ENCODE measurements around the gene BCAT1.
"Not testable (repeated sequence)": the region's sequence is repeated elsewhere in the genome, so short reads cannot be mapped to it uniquely, and the experiment has no call there.

BCAT1 gene

GRCh38 chr12:24926080-24926479 lies 22.8 kb downstream of the BCAT1 start:
- not testable (repeated sequence) for DNase-seq

GRCh38 chr12:24922090-24922489 lies 26.8 kb downstream of the BCAT1 start:
- DNase-seq = no peak

GRCh38 chr12:24921251-24922038 lies 27.5 kb downstream of the BCAT1 start:
- no peak for DNase-seq

DNA sequence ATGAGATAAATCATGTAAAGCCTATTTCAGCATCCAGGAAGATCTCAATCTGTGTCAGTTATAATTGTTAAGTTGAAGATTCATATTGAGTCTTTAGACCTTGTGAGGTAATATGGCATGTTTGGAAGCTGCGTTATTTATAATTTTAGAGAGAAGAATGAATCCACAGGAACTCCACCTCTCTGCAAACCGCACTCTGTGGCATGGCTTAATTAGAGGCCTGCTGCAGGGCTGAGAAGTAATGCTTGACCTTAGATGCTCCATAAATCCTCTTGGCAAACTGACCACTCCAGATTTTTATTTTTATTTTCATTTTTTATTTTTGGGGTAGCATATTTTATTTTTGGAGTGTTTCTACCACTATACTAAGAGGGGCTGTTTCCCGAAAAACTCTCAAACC lies 28.8 kb downstream of the BCAT1 start:
- DNase-seq = no peak

DNA sequence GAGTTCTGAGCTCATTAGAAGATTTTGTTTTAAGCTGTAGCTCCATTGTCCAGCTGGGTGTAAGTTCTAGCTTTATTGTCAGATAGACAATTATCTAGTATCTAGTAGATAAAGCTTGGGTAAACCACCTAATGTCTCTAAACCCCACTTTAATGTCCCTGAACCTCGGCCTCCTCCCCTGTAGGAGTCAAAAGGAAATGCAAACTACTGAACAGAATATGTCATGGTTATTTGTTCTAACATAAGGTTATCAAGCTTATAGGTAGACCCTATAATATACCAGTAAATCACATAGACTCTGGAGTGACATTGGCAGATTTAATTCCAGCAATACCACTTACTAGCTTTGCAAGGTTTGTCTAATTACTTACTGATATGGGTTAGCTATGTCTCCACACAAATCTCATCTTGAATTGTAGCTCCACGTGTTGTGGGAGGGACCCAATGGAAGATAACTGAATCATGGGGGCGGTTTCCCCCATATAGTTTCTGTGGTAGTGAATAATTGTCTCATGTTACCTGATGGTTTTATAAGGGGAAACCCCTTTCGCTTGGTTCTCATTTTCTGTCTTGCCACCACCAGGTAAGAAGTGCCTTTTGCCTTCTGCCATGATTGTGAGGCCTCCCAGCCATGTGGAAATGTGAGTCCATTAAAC lies 29.4 kb downstream of the BCAT1 start:
- DNase-seq = no peak

DNA sequence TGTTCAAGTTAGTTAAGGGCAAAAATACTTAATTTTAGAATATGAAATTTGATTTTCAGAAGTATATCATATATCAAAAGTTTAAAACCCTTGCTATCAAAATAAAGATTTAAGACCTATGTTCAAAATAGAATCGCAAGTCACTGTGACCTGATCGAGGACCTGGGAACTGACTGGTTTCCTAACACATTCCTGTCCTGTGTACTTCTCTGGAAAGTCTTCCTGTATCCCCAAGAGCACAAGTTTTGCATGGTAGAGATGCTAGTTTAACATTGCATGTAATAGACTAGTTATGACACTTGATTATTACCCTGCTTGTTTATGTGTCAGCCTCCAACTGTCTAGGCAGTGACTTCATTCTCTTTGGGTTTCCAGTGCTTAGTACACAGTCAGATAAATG lies 30.3 kb downstream of the BCAT1 start:
- no peak for DNase-seq

- DNase-seq = no peak
Measured at GRCh38 chr12:24915501-24915900, 33.4 kb downstream of the BCAT1 start.

- DNase-seq = no peak
Measured at GRCh38 chr12:24913953-24914352, 34.9 kb downstream of the BCAT1 start.

GRCh38 chr12:24913130-24913529 lies 35.8 kb downstream of the BCAT1 start:
- DNase-seq = no peak

GRCh38 chr12:24911271-24911791 lies 37.6 kb downstream of the BCAT1 start:
- no peak for DNase-seq

GRCh38 chr12:24910192-24910591 lies 38.7 kb downstream of the BCAT1 start:
- DNase-seq = not testable (repeated sequence)

DNA sequence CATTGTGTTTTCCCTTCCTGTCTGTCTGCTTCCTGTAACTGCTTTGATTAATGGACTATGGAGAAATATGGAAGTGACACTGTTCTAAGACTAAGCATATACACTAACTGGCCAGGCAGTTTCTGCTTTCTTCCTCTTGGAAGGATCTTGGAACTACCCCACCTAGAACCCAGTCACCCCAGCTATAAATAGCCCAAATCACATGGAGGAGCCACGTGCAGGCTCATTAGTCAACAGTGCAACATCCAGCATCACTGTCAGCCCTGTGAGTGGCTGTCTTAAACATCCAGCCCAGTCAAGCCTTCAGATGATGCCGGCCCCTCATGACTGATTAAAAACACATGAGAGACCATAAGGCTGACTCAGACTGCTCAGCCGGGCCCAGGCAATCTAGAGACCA lies 39.2 kb downstream of the BCAT1 start:
- DNase-seq = no peak

DNA sequence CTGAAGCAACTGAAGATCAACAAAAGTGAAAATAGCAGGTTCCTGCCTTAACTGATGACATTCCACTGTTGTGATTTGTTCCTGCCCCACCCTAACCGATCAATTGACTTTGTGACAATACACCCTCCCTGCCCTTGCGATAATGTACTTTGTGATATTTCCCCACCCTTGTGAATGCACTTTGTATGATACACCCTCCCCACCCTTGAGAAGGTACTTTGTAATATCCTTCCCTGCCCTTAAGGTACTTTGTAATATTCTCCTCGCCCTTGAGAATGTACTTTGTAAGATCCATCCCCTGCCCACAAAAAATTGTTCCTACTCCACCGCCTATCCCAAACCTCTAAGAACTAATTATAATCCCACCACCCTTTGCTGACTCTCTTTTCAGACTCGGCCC lies 41.4 kb downstream of the BCAT1 start:
- DNase-seq = no peak

- DNase-seq = no peak
Measured at GRCh38 chr12:24906141-24906540, 42.8 kb downstream of the BCAT1 start.

DNA sequence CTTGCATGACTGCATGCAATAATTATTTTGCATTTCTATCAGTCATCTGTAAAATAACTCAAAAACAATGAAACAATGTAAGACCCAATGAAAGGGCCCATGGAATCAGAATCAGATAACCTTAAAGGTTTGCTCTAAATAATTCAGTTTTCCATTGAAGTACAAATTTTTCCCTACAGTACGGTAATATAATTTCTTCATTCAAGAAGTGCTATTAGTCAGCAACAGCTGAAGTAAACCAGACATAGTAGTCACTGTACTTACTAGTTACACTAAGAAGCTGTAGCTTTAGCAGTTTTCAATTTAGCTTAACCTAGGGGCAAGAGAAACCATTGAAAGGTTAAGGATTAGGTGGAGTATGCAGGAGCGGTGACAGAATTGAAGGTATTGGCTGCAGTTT lies 43.5 kb downstream of the BCAT1 start:
- DNase-seq = no peak

DNA sequence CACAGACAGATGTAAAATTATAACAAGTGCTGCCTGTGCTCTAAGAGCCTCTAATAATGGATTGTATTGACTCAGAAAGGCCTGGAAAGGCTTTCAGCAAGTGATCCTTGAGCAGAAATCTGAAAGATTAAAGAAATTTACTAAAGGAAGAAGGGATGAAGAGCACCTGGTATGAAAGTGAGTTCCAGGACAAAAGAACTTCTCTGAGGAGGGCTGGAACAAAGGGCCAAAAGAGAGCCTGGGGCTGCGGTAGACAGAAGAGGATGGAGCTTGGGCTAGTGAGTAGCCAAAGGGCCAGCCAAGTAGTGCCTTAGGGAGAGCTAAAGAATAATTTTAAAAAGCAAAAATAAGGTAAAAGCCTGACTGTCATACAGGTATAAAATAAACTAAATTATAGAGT lies 44.0 kb downstream of the BCAT1 start:
- DNase-seq = no peak

DNA sequence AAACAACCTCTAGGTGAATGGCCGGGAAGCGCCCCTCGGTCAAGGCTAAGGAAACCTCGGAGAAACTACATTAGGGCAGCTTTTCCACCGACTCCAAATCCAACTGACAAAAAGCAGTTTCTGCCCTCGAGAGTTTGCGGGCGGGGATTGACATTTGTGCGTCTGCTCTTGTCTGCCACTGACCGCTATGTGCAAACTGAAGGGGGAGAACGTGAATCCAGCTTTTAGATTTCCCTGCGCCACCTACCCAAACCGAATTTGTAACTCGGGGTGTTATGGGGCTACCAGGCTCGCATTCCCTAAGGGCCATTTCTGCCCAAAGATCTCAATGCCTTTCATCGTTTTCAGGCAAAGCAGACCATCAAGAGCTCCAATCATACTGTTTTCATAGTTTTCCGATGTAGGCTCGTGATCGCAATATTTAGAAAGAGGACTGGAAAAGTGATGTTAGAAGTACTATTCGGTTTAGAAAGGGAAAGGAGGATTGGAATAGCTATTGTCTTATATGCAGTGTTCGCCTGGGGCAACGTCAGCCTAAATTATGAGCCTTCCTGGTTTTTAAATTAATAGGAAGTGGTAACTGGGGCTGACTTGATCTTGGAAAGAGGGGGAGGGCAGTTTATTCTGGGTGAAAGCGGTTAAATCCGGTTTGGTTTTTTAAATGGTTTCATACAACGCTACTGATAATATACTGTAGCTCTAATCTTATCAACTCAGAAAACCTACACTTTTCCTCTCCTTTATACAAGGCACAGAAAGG lies 45.4 kb downstream of the BCAT1 start:
- no peak for DNase-seq

GRCh38 chr12:24902511-24903328 lies 46.2 kb downstream of the BCAT1 start:
- DNase-seq = no peak

GRCh38 chr12:24901576-24902461 lies 47.1 kb downstream of the BCAT1 start:
- no peak for DNase-seq

GRCh38 chr12:24900196-24900595 lies 48.7 kb downstream of the BCAT1 start:
- DNase-seq = no peak

- DNase-seq = no peak
Measured at GRCh38 chr12:24899503-24900075, 49.3 kb downstream of the BCAT1 start.

Measured in NCI-H1092 treated with DMSO at 0.1 percent for 48 hours (cell line).